ENCODE measurements around the gene ARMCX5. TPM values are rescaled to one million over a fixed set of nuclear protein-coding genes. Genes with fewer than 3 reads are reported as not detected.

Gene ARMCX5
- total RNA-seq, 4 donors from 2014 or later: 18.0 to 26.5 (median 22.1) TPM

GRCh38 chrX:102627640-102628039 is 28.3 kb downstream of the ARMCX5 start:
- Histone ChIP-seq H3K4me1 (no peaks in the 10 kb centered on the region), H3K9me3 (no peaks in the 10 kb centered on the region), H3K36me3 (no peaks in the 10 kb centered on the region), H3K27me3 (no peaks in the 10 kb centered on the region), H3K4me3 (no peak overlapping the region), H3K27ac (no peak overlapping the region)
- WGBS: 68% methylated on average over 1 of the region's 1 CpG
- TF ChIP-seq POLR2AphosphoS5 (IDR thresholded peaks at IDR 0.05): no peak
- TF ChIP-seq EP300 (IDR thresholded peaks at IDR 0.05): no peak
- no peak for TF ChIP-seq POLR2A (IDR thresholded peaks at IDR 0.05)
- no peak for TF ChIP-seq CTCF (IDR thresholded peaks at IDR 0.05)
- DNase-seq (ENCODE audit: low spot score in 2 of 2): no peak

- no peak overlapping the region for H3K27ac ChIP-seq
- H3K36me3 ChIP-seq: no peaks in the 10 kb centered on the region
- H3K27me3 ChIP-seq: no peaks in the 10 kb centered on the region
- TF ChIP-seq POLR2A (IDR thresholded peaks at IDR 0.05) (no peak), CTCF (IDR thresholded peaks at IDR 0.05) (no peak), POLR2AphosphoS5 (IDR thresholded peaks at IDR 0.05) (no peak), EP300 (IDR thresholded peaks at IDR 0.05) (no peak)
- DNase-seq (ENCODE audit: low spot score in 2 of 2): no peak
- H3K4me1 ChIP-seq: no peaks in the 10 kb centered on the region
- H3K9me3 ChIP-seq: no peaks in the 10 kb centered on the region
- H3K4me3 ChIP-seq: no peak overlapping the region
- 57% methylated on average over 1 of the region's 1 CpG for WGBS
Measured at GRCh38 chrX:102637561-102637960, 38.2 kb downstream of the ARMCX5 start.

GRCh38 chrX:102650903-102651241 is 51.6 kb downstream of the ARMCX5 start:
- no peak for DNase-seq (ENCODE audit: low spot score in 2 of 2)

GRCh38 chrX:102651242-102652011 is 52.1 kb downstream of the ARMCX5 start, which contains the start of gene GPRASP1:
GPRASP1 (plus strand) TSS chrX:102651483; CDS start chrX:102653914, 2,431 bp downstream.
- H3K4me3 ChIP-seq: peak within 1 kb of the TSS; percentile 63
- no peaks in the 10 kb centered on the region for H3K36me3 ChIP-seq
- 29% methylated on average over 24 of the region's 61 CpGs for WGBS
- peak in 1 of 2 donors; percentile 10 for TF ChIP-seq POLR2A (IDR thresholded peaks at IDR 0.05)
- no peak for TF ChIP-seq CTCF (IDR thresholded peaks at IDR 0.05)
- H3K4me1 ChIP-seq: no peaks in the 10 kb centered on the region
- H3K27ac ChIP-seq: peak within 1 kb of the TSS; percentile 34
- H3K9me3 ChIP-seq: no peaks in the 10 kb centered on the region
- no peaks in the 10 kb centered on the region for H3K27me3 ChIP-seq
- DNase-seq (ENCODE audit: low spot score in 2 of 2): peak in 1 of 2 donors; percentile 72

More at GRCh38 chrX:102650903-102651241, 51.6 kb downstream of the ARMCX5 start:
- Histone ChIP-seq H3K27ac (no peak overlapping the region), H3K27me3 (no peaks in the 10 kb centered on the region), H3K4me1 (no peaks in the 10 kb centered on the region), H3K9me3 (no peaks in the 10 kb centered on the region), H3K4me3 (peak overlapping the region; percentile 63), H3K36me3 (no peaks in the 10 kb centered on the region)
- TF ChIP-seq POLR2AphosphoS5 (IDR thresholded peaks at IDR 0.05) (no peak), EP300 (IDR thresholded peaks at IDR 0.05) (no peak), CTCF (IDR thresholded peaks at IDR 0.05) (no peak), POLR2A (IDR thresholded peaks at IDR 0.05) (no peak)
- 25% methylated on average over 13 of the region's 23 CpGs for WGBS

GRCh38 chrX:102652031-102652688 is 52.8 kb downstream of the ARMCX5 start:
- no peaks in the 10 kb centered on the region for H3K36me3 ChIP-seq
- H3K9me3 ChIP-seq: no peaks in the 10 kb centered on the region
- no peaks in the 10 kb centered on the region for H3K27me3 ChIP-seq
- 20% methylated on average over 21 of the region's 22 CpGs for WGBS
- H3K27ac ChIP-seq: peak overlapping the region; percentile 34
- H3K4me1 ChIP-seq: no peaks in the 10 kb centered on the region
- TF ChIP-seq POLR2AphosphoS5 (IDR thresholded peaks at IDR 0.05): no peak
- TF ChIP-seq POLR2A (IDR thresholded peaks at IDR 0.05): no peak
- TF ChIP-seq EP300 (IDR thresholded peaks at IDR 0.05): no peak
- TF ChIP-seq CTCF (IDR thresholded peaks at IDR 0.05): peak; percentile 47 to 51
- peak overlapping the region; percentile 63 for H3K4me3 ChIP-seq
- DNase-seq (ENCODE audit: low spot score in 2 of 2): no peak

Data from suprapubic skin (tissue), 4 donors.